ENCODE results near the gene CNTN4. TPM values are rescaled to one million over a fixed set of nuclear protein-coding genes. Genes with fewer than 3 reads are reported as not detected.

Gene CNTN4
- total and polyA plus RNA-seq, 10 donors = 0.20 to 4.3 (median 1.5) TPM

- DNase-seq = no peak
- Histone ChIP-seq H3K36me3 (no peaks in the 10 kb centered on the region), H3K27me3 (replicated peaks in 1 of 7) (no peaks in the 10 kb centered on the region), H3K27ac (no peak overlapping the region), H3K9me3 (peaks cover 0 to 27% (median 2%) of the 10 kb centered on the region in 8 donors), H3K4me1 (no peaks in the 10 kb centered on the region), H3K4me3 (no peak overlapping the region)
- WGBS, 5 donors = 0 to 38% (median 20%) methylated on average over 1 of the region's 1 CpG
- intact Hi-C loops (cut with DNase I; ENCODE audit: low total_unique reads) = no loop called here
- TF ChIP-seq CTCF (IDR thresholded peaks at IDR 0.05 in 8 of 11, conservative IDR thresholded peaks at IDR 0.05 in 3 of 11) = no peak
- no peak for TF ChIP-seq POLR2AphosphoS5 (IDR thresholded peaks at IDR 0.05)
- no peak for TF ChIP-seq POLR2A (IDR thresholded peaks at IDR 0.05)
Observed at GRCh38 chr3:2354702-2355101, 256.0 kb downstream of the CNTN4 start.

DNA sequence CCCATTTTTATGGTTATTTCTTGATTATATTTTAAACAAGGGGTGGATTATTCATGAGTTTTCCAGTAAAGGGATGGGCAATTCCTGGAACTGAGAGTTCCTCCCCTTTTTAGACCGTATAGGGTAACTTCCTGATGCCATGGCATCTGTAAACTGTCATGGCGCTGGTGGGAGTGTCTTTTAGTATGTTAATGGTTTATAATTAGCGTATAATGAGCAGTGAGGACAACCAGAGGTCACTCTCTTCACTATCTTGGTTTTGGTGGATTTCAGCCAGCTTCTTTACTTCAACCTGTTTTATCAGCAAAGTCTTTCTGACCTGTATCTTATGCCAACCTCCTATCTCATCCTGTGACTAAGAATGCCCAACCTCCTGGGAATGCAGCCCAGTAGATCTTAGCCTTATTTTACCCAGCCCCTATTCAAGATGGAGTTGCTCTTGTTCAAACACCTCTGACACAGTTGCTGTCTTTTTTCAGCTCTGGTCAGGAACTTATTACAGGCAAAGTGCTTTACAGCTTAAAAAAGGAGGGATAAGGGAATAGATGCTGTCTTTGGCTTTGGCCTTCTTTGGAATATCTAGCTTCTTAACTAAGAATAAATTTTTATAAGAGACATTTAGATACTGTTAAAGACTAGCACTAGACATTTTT lies 257.8 kb downstream of the CNTN4 start:
- Histone ChIP-seq H3K4me1 (no peaks in the 10 kb centered on the region), H3K4me3 (no peak overlapping the region), H3K36me3 (no peaks in the 10 kb centered on the region), H3K27me3 (replicated peaks in 1 of 7) (no peaks in the 10 kb centered on the region), H3K27ac (no peak overlapping the region), H3K9me3 (peaks cover 0 to 27% (median 2%) of the 10 kb centered on the region in 8 donors)
- DNase-seq = no peak
- WGBS, 5 donors = 74 to 87% (median 79%) methylated on average over 3 of the region's 3 CpGs
- TF ChIP-seq POLR2AphosphoS5 (IDR thresholded peaks at IDR 0.05) (no peak), POLR2A (IDR thresholded peaks at IDR 0.05) (no peak), CTCF (IDR thresholded peaks at IDR 0.05 in 8 of 11, conservative IDR thresholded peaks at IDR 0.05 in 3 of 11) (no peak)
- intact Hi-C loops (cut with DNase I; ENCODE audit: low total_unique reads) = no loop called here

DNA sequence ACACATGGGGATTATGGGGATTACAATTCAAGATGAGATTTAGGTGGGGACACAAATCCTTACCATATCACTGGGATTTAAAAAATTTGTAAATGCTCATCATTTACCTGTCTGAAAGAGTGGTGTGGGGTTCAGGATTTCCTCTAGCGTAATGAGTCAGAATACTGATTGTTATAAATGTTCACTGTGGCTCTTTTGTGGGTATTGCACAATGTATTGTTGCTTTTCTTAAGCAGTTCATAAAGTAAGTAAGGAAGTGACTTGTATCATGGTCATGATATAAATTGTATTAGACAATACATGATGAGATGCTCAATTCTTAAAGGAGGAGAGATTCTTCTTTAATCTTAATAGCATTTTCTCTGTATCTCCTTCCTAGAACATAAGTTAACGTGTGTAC lies 262.1 kb downstream of the CNTN4 start:
- no peaks in the 10 kb centered on the region for H3K9me3 ChIP-seq
- no peaks in the 10 kb centered on the region for H3K4me1 ChIP-seq
- intact Hi-C loops (cut with DNase I; ENCODE audit: low total_unique reads) = no loop called here
- H3K36me3 ChIP-seq = no peaks in the 10 kb centered on the region
- no peak for DNase-seq
- 78 to 89% (median 83%) methylated on average over 2 of the region's 2 CpGs for WGBS, 5 donors
- H3K27ac ChIP-seq = no peak overlapping the region
- no peak for TF ChIP-seq POLR2A (IDR thresholded peaks at IDR 0.05)
- TF ChIP-seq CTCF (IDR thresholded peaks at IDR 0.05 in 8 of 11, conservative IDR thresholded peaks at IDR 0.05 in 3 of 11) = no peak
- no peak for TF ChIP-seq POLR2AphosphoS5 (IDR thresholded peaks at IDR 0.05)
- no peaks in the 10 kb centered on the region for H3K27me3 ChIP-seq (replicated peaks in 1 of 7)
- no peak overlapping the region for H3K4me3 ChIP-seq

DNA sequence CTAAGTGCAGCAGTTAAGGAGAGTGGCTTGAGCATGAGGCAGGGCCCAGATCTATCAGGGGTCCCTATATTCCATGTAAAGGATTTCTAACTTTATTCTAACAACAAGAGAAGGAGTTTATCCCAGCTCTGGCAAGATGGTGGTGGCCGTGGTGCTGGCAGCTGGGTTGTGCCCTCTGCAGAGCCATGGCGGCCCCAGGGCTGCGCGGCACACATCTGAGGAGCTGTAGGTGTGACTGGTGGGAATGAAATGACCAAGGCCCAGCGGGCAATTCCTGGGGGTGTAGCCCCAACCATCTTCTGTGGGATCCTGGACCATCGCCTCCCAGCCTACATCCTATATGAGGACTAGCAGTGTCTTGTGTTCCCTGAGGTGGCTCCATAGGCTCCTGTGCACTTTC lies 263.5 kb downstream of the CNTN4 start:
- WGBS, 5 donors = 80 to 96% (median 91%) methylated on average over 5 to 6 of the region's 6 CpGs
- Histone ChIP-seq H3K27me3 (replicated peaks in 1 of 7) (no peaks in the 10 kb centered on the region), H3K4me3 (no peak overlapping the region), H3K36me3 (no peaks in the 10 kb centered on the region), H3K9me3 (no peaks in the 10 kb centered on the region), H3K4me1 (no peaks in the 10 kb centered on the region), H3K27ac (no peak overlapping the region)
- intact Hi-C loops (cut with DNase I; ENCODE audit: low total_unique reads) = no loop called here
- no peak for DNase-seq
- TF ChIP-seq POLR2A (IDR thresholded peaks at IDR 0.05) (no peak), CTCF (IDR thresholded peaks at IDR 0.05 in 8 of 11, conservative IDR thresholded peaks at IDR 0.05 in 3 of 11) (no peak), POLR2AphosphoS5 (IDR thresholded peaks at IDR 0.05) (no peak)

Data from spleen (tissue), 11 donors.